Measurements from ENCODE around the gene TEX19. TPM values are rescaled to one million over a fixed set of nuclear protein-coding genes. Genes with fewer than 3 reads are reported as not detected.

Gene TEX19
- total and polyA plus RNA-seq, 10 of the 15 experiments (the other 5 are each of a cell fraction or from before 2014, with no cell fraction given), result 0.03 to 0.32 (median 0.13) TPM; not detected in 3

DNA sequence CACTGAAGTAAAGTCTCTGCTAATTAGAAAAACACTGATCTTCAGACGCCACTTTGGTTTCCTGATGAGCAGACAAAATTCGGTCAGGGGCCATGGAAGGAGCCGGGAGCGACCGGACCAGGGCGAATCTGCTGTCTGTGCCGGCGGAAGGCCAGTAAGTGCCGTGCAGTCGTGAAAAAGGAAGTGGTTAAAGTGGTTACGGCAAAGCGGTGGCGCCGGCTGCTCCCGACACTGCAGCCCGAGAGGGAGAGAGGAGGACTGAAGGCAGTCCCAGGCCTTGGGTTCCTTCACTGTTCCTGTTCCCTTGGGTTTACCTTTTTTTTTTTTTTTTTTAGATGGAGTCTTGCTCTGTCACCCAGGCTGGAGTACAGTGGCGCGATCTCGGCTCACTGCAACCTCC lies 41.8 kb downstream of the TEX19 start (continued):
- TF ChIP-seq, protein P1, sequence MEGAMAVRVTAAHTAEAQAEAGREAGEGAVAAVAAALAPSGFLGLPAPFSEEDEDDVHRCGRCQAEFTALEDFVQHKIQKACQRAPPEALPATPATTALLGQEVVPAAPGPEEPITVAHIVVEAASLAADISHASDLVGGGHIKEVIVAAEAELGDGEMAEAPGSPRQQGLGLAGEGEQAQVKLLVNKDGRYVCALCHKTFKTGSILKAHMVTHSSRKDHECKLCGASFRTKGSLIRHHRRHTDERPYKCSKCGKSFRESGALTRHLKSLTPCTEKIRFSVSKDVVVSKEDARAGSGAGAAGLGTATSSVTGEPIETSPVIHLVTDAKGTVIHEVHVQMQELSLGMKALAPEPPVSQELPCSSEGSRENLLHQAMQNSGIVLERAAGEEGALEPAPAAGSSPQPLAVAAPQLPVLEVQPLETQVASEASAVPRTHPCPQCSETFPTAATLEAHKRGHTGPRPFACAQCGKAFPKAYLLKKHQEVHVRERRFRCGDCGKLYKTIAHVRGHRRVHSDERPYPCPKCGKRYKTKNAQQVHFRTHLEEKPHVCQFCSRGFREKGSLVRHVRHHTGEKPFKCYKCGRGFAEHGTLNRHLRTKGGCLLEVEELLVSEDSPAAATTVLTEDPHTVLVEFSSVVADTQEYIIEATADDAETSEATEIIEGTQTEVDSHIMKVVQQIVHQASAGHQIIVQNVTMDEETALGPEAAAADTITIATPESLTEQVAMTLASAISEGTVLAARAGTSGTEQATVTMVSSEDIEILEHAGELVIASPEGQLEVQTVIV (IDR thresholded peaks at IDR 0.05; ENCODE audit: borderline replicate concordance, partially characterized antibody), result peak; percentile 92
- TF ChIP-seq NBN (IDR thresholded peaks at IDR 0.05), result peak; percentile 84
- TF ChIP-seq EED (IDR thresholded peaks at IDR 0.05; ENCODE audit: low read depth), result peak; percentile 77
- TF ChIP-seq BHLHE40 (IDR thresholded peaks at IDR 0.05; ENCODE audit: borderline replicate concordance in 1 of 2, low read depth in 2 of 2, low read length in 1 of 2), result peak; percentile 17 to 62; a peak in 1 of 4 replicates
- TF ChIP-seq, protein P2, sequence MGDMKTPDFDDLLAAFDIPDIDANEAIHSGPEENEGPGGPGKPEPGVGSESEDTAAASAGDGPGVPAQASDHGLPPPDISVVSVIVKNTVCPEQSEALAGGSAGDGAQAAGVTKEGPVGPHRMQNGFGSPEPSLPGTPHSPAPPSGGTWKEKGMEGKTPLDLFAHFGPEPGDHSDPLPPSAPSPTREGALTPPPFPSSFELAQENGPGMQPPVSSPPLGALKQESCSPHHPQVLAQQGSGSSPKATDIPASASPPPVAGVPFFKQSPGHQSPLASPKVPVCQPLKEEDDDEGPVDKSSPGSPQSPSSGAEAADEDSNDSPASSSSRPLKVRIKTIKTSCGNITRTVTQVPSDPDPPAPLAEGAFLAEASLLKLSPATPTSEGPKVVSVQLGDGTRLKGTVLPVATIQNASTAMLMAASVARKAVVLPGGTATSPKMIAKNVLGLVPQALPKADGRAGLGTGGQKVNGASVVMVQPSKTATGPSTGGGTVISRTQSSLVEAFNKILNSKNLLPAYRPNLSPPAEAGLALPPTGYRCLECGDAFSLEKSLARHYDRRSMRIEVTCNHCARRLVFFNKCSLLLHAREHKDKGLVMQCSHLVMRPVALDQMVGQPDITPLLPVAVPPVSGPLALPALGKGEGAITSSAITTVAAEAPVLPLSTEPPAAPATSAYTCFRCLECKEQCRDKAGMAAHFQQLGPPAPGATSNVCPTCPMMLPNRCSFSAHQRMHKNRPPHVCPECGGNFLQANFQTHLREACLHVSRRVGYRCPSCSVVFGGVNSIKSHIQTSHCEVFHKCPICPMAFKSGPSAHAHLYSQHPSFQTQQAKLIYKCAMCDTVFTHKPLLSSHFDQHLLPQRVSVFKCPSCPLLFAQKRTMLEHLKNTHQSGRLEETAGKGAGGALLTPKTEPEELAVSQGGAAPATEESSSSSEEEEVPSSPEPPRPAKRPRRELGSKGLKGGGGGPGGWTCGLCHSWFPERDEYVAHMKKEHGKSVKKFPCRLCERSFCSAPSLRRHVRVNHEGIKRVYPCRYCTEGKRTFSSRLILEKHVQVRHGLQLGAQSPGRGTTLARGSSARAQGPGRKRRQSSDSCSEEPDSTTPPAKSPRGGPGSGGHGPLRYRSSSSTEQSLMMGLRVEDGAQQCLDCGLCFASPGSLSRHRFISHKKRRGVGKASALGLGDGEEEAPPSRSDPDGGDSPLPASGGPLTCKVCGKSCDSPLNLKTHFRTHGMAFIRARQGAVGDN (IDR thresholded peaks at IDR 0.05), result 0 out of 2 replicates have a peak, but pooled peaks have one; percentile 31
- TF ChIP-seq RUNX3 (IDR thresholded peaks at IDR 0.05; ENCODE audit: low read length), result peak; percentile 96
- TF ChIP-seq, protein P3, sequence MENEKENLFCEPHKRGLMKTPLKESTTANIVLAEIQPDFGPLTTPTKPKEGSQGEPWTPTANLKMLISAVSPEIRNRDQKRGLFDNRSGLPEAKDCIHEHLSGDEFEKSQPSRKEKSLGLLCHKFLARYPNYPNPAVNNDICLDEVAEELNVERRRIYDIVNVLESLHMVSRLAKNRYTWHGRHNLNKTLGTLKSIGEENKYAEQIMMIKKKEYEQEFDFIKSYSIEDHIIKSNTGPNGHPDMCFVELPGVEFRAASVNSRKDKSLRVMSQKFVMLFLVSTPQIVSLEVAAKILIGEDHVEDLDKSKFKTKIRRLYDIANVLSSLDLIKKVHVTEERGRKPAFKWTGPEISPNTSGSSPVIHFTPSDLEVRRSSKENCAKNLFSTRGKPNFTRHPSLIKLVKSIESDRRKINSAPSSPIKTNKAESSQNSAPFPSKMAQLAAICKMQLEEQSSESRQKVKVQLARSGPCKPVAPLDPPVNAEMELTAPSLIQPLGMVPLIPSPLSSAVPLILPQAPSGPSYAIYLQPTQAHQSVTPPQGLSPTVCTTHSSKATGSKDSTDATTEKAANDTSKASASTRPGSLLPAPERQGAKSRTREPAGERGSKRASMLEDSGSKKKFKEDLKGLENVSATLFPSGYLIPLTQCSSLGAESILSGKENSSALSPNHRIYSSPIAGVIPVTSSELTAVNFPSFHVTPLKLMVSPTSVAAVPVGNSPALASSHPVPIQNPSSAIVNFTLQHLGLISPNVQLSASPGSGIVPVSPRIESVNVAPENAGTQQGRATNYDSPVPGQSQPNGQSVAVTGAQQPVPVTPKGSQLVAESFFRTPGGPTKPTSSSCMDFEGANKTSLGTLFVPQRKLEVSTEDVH (IDR thresholded peaks at IDR 0.05; ENCODE audit: low read depth, partially characterized antibody), result no peak
- 0 out of 3 replicates have a peak, but pooled peaks have one; percentile 24 for TF ChIP-seq POU2F2 (IDR thresholded peaks at IDR 0.05; ENCODE audit: borderline replicate concordance, low read depth, low read length)
- TF ChIP-seq PAX5 (IDR thresholded peaks at IDR 0.05; ENCODE audit: borderline replicate concordance, low read depth, low read length), result 0 out of 2 replicates have a peak, but pooled peaks have one; percentile 39
- TF ChIP-seq, protein P4, sequence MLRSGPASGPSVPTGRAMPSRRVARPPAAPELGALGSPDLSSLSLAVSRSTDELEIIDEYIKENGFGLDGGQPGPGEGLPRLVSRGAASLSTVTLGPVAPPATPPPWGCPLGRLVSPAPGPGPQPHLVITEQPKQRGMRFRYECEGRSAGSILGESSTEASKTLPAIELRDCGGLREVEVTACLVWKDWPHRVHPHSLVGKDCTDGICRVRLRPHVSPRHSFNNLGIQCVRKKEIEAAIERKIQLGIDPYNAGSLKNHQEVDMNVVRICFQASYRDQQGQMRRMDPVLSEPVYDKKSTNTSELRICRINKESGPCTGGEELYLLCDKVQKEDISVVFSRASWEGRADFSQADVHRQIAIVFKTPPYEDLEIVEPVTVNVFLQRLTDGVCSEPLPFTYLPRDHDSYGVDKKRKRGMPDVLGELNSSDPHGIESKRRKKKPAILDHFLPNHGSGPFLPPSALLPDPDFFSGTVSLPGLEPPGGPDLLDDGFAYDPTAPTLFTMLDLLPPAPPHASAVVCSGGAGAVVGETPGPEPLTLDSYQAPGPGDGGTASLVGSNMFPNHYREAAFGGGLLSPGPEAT (IDR thresholded peaks at IDR 0.05; ENCODE audit: low read depth), result peak; percentile 75; the same call in 1 of the 2 replicates
- TF ChIP-seq ETV6 (conservative IDR thresholded peaks at IDR 0.05 in 1 of 2, IDR thresholded peaks at IDR 0.05 in 1 of 2; ENCODE audit: borderline replicate concordance in 1 of 2, low read depth in 1 of 2), result peak in 1 of 2 experiments; percentile 70; a peak in 2 of 4 replicates
